ENCODE results near the gene SUPT3H.

SUPT3H gene

DNA sequence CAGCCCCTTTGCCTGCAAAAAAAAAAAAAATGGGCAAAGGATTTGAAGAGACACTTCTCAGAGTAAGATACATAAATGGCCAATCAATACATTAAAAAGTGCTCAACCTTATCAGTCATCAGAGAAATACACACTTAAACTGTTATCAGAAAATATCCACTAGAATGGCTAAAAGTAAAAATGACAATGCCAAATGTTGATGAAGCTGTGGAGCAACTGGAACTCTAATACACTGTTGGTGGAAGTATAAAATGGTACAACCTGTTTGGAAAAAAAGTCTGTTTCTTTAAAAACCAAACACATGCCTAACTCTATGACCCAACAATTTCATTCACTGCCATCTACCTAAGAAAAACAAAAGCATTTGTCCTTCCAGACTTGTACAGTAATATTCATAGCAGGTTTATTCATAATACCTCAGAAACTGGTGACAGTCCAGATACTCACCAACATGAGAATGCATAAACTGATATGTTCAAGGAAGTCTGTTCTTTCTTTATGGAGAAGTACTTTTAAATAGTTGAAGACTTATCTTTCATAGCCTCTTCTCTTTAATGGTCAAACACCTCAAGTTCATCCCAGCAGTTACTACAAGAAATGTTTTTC is 428.0 kb downstream of the SUPT3H start:
- TF ChIP-seq TEAD4 (IDR thresholded peaks at IDR 0.05) (no peak), CEBPB (IDR thresholded peaks at IDR 0.05) (no peak), FOXM1 (IDR thresholded peaks at IDR 0.05; ENCODE audit: borderline replicate concordance, low read depth) (no peak), MAX (IDR thresholded peaks at IDR 0.05) (no peak), CREB1 (IDR thresholded peaks at IDR 0.05; ENCODE audit: low read depth) (no peak), TCF12 (IDR thresholded peaks at IDR 0.05; ENCODE audit: low read depth) (no peak), NFIC (IDR thresholded peaks at IDR 0.05) (no peak), EGR1 (IDR thresholded peaks at IDR 0.05) (no peak), ZBTB7A (IDR thresholded peaks at IDR 0.05; ENCODE audit: low read depth) (no peak)
- TF ChIP-seq, protein P1, sequence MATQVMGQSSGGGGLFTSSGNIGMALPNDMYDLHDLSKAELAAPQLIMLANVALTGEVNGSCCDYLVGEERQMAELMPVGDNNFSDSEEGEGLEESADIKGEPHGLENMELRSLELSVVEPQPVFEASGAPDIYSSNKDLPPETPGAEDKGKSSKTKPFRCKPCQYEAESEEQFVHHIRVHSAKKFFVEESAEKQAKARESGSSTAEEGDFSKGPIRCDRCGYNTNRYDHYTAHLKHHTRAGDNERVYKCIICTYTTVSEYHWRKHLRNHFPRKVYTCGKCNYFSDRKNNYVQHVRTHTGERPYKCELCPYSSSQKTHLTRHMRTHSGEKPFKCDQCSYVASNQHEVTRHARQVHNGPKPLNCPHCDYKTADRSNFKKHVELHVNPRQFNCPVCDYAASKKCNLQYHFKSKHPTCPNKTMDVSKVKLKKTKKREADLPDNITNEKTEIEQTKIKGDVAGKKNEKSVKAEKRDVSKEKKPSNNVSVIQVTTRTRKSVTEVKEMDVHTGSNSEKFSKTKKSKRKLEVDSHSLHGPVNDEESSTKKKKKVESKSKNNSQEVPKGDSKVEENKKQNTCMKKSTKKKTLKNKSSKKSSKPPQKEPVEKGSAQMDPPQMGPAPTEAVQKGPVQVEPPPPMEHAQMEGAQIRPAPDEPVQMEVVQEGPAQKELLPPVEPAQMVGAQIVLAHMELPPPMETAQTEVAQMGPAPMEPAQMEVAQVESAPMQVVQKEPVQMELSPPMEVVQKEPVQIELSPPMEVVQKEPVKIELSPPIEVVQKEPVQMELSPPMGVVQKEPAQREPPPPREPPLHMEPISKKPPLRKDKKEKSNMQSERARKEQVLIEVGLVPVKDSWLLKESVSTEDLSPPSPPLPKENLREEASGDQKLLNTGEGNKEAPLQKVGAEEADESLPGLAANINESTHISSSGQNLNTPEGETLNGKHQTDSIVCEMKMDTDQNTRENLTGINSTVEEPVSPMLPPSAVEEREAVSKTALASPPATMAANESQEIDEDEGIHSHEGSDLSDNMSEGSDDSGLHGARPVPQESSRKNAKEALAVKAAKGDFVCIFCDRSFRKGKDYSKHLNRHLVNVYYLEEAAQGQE (IDR thresholded peaks at IDR 0.05; ENCODE audit: low read depth), result no peak

GRCh38 chr6:44943541-44943940 is 434.2 kb downstream of the SUPT3H start:
- TF ChIP-seq CEBPB (IDR thresholded peaks at IDR 0.05), result no peak
- no peak for TF ChIP-seq ZBTB7A (IDR thresholded peaks at IDR 0.05; ENCODE audit: low read depth)
- TF ChIP-seq NFIC (IDR thresholded peaks at IDR 0.05), result no peak
- TF ChIP-seq TCF12 (IDR thresholded peaks at IDR 0.05; ENCODE audit: low read depth), result no peak
- TF ChIP-seq, protein P1 (IDR thresholded peaks at IDR 0.05; ENCODE audit: low read depth), result no peak
- TF ChIP-seq RAD21 (IDR thresholded peaks at IDR 0.05; ENCODE audit: low read depth), result no peak
- no peak for TF ChIP-seq YY1 (IDR thresholded peaks at IDR 0.05; ENCODE audit: low read depth)
- TF ChIP-seq TAF1 (IDR thresholded peaks at IDR 0.05; ENCODE audit: low read depth), result no peak
- no peak for TF ChIP-seq FOXM1 (IDR thresholded peaks at IDR 0.05; ENCODE audit: borderline replicate concordance, low read depth)
- no peak for TF ChIP-seq EGR1 (IDR thresholded peaks at IDR 0.05)
- TF ChIP-seq USF1 (IDR thresholded peaks at IDR 0.05), result no peak
- no peak for TF ChIP-seq CREB1 (IDR thresholded peaks at IDR 0.05; ENCODE audit: low read depth)
- TF ChIP-seq EP300 (IDR thresholded peaks at IDR 0.05; ENCODE audit: borderline replicate concordance), result no peak
- no peak for TF ChIP-seq MAX (IDR thresholded peaks at IDR 0.05)
- TF ChIP-seq TEAD4 (IDR thresholded peaks at IDR 0.05), result no peak

DNA sequence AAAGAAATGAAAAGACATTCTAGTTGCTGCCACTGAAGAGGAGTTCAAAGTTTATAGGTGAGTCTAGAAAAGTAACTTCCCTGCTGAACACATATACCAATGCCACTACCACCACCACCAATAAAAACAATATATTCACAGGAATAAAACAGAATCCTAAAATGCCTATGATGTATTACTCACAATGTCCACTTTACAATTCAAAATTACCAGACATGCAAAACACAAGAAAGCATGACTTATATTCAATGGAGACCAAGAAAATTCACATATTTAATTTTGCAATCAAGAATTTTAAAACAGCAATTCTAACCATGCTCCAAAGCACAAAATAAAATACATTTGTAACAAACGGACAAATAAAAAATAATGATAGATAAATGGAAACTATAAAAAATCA is 434.9 kb downstream of the SUPT3H start:
- no peak for TF ChIP-seq CREB1 (IDR thresholded peaks at IDR 0.05; ENCODE audit: low read depth)
- TF ChIP-seq RAD21 (IDR thresholded peaks at IDR 0.05; ENCODE audit: low read depth), result no peak
- no peak for TF ChIP-seq TCF12 (IDR thresholded peaks at IDR 0.05; ENCODE audit: low read depth)
- TF ChIP-seq NFIC (IDR thresholded peaks at IDR 0.05), result no peak
- TF ChIP-seq TAF1 (IDR thresholded peaks at IDR 0.05; ENCODE audit: low read depth), result no peak
- TF ChIP-seq EGR1 (IDR thresholded peaks at IDR 0.05), result no peak
- no peak for TF ChIP-seq USF1 (IDR thresholded peaks at IDR 0.05)
- TF ChIP-seq, protein P1 (IDR thresholded peaks at IDR 0.05; ENCODE audit: low read depth), result no peak
- no peak for TF ChIP-seq MAX (IDR thresholded peaks at IDR 0.05)
- TF ChIP-seq CEBPB (IDR thresholded peaks at IDR 0.05), result no peak
- no peak for TF ChIP-seq ZBTB7A (IDR thresholded peaks at IDR 0.05; ENCODE audit: low read depth)
- no peak for TF ChIP-seq FOXM1 (IDR thresholded peaks at IDR 0.05; ENCODE audit: borderline replicate concordance, low read depth)
- TF ChIP-seq EP300 (IDR thresholded peaks at IDR 0.05; ENCODE audit: borderline replicate concordance), result no peak
- no peak for TF ChIP-seq TEAD4 (IDR thresholded peaks at IDR 0.05)
- TF ChIP-seq YY1 (IDR thresholded peaks at IDR 0.05; ENCODE audit: low read depth), result no peak

DNA sequence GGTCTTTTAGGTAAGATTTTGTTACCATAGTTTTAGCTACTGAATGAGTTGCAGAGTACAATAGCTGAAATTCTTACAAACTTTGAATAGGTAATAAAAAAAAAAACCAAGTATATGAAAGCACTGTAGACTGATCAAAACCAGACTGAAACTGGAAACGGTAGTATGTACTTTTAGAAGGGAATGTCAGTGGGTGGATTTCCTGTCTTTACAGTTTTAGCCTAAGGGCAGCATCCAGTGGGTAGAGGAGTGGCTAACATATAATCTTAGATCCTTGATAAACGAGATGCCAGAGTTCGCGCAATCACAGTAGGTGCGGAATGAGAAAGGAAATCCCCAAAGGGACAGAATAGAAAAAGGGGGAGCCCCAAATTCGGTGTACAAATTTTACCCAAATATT is 435.5 kb downstream of the SUPT3H start:
- TF ChIP-seq USF1 (IDR thresholded peaks at IDR 0.05) (no peak), FOXM1 (IDR thresholded peaks at IDR 0.05; ENCODE audit: borderline replicate concordance, low read depth) (no peak), TEAD4 (IDR thresholded peaks at IDR 0.05) (no peak), CEBPB (IDR thresholded peaks at IDR 0.05) (no peak), EP300 (IDR thresholded peaks at IDR 0.05; ENCODE audit: borderline replicate concordance) (no peak), CREB1 (IDR thresholded peaks at IDR 0.05; ENCODE audit: low read depth) (no peak), MAX (IDR thresholded peaks at IDR 0.05) (no peak), YY1 (IDR thresholded peaks at IDR 0.05; ENCODE audit: low read depth) (no peak)
- TF ChIP-seq, protein P1 (IDR thresholded peaks at IDR 0.05; ENCODE audit: low read depth), result no peak
